Measurements from ENCODE around the gene ZNF200. TPM values are rescaled to one million over a fixed set of nuclear protein-coding genes. Genes with fewer than 3 reads are reported as not detected.

The ZNF200 gene, protein sequence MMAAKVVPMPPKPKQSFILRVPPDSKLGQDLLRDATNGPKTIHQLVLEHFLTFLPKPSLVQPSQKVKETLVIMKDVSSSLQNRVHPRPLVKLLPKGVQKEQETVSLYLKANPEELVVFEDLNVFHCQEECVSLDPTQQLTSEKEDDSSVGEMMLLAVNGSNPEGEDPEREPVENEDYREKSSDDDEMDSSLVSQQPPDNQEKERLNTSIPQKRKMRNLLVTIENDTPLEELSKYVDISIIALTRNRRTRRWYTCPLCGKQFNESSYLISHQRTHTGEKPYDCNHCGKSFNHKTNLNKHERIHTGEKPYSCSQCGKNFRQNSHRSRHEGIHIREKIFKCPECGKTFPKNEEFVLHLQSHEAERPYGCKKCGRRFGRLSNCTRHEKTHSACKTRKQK
- polyA plus RNA-seq = 10.8 TPM
- long read RNA-seq, donor 1, full-length matches to known transcripts = 4 of 4 reads
- long read RNA-seq, donor 1, partial matches to known transcripts = 0 of 4 reads
- long read RNA-seq, donor 1, other reads (novel, unspliced or antisense) = 0 of 4 reads
- long read RNA-seq, donor 2, full-length matches to known transcripts = 13 of 13 reads
- long read RNA-seq, donor 2, partial matches to known transcripts = 0 of 13 reads
- long read RNA-seq, donor 2, other reads (novel, unspliced or antisense) = 0 of 13 reads
- long read RNA-seq, donor 3 = 0 reads
- long read RNA-seq, donor 4, full-length matches to known transcripts = 3 of 3 reads
- long read RNA-seq, donor 4, partial matches to known transcripts = 0 of 3 reads
- long read RNA-seq, donor 4, other reads (novel, unspliced or antisense) = 0 of 3 reads
- long read RNA-seq, donor 5, full-length matches to known transcripts = 9 of 9 reads
- long read RNA-seq, donor 5, partial matches to known transcripts = 0 of 9 reads
- long read RNA-seq, donor 5, other reads (novel, unspliced or antisense) = 0 of 9 reads
- long read RNA-seq, donor 6, full-length matches to known transcripts = 11 of 11 reads
- long read RNA-seq, donor 6, partial matches to known transcripts = 0 of 11 reads
- long read RNA-seq, donor 6, other reads (novel, unspliced or antisense) = 0 of 11 reads
- long read RNA-seq, donor 7, full-length matches to known transcripts = 4 of 4 reads
- long read RNA-seq, donor 7, partial matches to known transcripts = 0 of 4 reads
- long read RNA-seq, donor 7, other reads (novel, unspliced or antisense) = 0 of 4 reads
- long read RNA-seq, donor 8, full-length matches to known transcripts = 12 of 12 reads
- long read RNA-seq, donor 8, partial matches to known transcripts = 0 of 12 reads
- long read RNA-seq, donor 8, other reads (novel, unspliced or antisense) = 0 of 12 reads
- long read RNA-seq, donor 9, full-length matches to known transcripts = 4 of 4 reads
- long read RNA-seq, donor 9, partial matches to known transcripts = 0 of 4 reads
- long read RNA-seq, donor 9, other reads (novel, unspliced or antisense) = 0 of 4 reads
- long read RNA-seq, donor 10, full-length matches to known transcripts = 17 of 17 reads
- long read RNA-seq, donor 10, partial matches to known transcripts = 0 of 17 reads
- long read RNA-seq, donor 10, other reads (novel, unspliced or antisense) = 0 of 17 reads
- long read RNA-seq, donor 11, full-length matches to known transcripts = 4 of 4 reads
- long read RNA-seq, donor 11, partial matches to known transcripts = 0 of 4 reads
- long read RNA-seq, donor 11, other reads (novel, unspliced or antisense) = 0 of 4 reads

DNA sequence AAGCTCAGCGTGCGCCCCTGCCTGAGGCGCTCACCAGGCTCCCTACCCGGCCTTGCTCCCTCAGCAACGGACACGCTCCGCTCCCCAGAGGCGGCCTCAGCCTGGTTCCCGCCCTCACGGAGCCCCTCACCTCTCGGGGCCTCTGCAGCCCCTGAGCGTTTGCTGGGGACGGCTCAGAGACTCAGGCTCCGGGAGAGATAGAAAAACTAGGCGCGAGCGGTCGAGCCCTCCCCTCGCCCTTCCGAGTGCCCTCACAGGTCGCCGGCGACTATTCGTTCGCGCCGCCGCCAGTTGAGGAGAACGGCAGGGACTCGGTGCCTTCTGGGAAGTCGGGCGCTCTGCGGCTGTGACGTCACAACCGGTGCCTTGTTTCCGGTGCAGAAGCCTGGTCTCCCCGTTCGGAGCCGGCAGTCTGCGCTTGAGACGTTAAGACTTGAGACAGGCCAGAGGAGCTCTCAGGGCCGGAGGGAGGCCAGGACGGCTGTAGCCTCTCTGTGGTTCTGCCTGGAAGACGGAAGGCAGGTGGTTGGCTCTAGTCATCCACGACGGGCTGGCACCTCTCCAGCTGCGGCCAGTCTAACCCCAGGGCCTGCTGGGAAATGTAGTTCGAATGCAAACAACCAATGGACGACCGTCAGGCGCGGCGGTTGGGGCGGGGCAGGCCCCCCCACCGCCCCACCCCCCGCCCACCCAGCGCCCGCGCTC lies at the start of gene ZNF200:
ZNF200 (minus strand) TSS at position 302 of the 705 bp plus-strand sequence. CDS start 1,403 bp downstream, outside the sequence.
- peaks cover 5% of the 10 kb centered on the region for H3K4me1 ChIP-seq (ENCODE audit: control insufficient read depth, insufficient read depth, low read length)
- H3K4me3 ChIP-seq (ENCODE audit: low read length) = peak within 1 kb of the TSS; percentile 73
- peaks cover 31% of the 10 kb centered on the region for H3K36me3 ChIP-seq (ENCODE audit: control insufficient read depth, insufficient read depth, low read length)
- peak; percentile 95 to 98 for DNase-seq
- no peaks in the 10 kb centered on the region for H3K27me3 ChIP-seq (ENCODE audit: control insufficient read depth, insufficient read depth, low read length)
- H3K27ac ChIP-seq (ENCODE audit: low read length) = peak within 1 kb of the TSS; percentile 87
- WGBS (ENCODE audit: insufficient coverage, low lambda C conversion rate) = no CpG with 5 or more reads among the region's 59 CpGs
- H3K9me3 ChIP-seq (ENCODE audit: control insufficient read depth, low read depth, low read length) = peaks cover 3% of the 10 kb centered on the region

DNA sequence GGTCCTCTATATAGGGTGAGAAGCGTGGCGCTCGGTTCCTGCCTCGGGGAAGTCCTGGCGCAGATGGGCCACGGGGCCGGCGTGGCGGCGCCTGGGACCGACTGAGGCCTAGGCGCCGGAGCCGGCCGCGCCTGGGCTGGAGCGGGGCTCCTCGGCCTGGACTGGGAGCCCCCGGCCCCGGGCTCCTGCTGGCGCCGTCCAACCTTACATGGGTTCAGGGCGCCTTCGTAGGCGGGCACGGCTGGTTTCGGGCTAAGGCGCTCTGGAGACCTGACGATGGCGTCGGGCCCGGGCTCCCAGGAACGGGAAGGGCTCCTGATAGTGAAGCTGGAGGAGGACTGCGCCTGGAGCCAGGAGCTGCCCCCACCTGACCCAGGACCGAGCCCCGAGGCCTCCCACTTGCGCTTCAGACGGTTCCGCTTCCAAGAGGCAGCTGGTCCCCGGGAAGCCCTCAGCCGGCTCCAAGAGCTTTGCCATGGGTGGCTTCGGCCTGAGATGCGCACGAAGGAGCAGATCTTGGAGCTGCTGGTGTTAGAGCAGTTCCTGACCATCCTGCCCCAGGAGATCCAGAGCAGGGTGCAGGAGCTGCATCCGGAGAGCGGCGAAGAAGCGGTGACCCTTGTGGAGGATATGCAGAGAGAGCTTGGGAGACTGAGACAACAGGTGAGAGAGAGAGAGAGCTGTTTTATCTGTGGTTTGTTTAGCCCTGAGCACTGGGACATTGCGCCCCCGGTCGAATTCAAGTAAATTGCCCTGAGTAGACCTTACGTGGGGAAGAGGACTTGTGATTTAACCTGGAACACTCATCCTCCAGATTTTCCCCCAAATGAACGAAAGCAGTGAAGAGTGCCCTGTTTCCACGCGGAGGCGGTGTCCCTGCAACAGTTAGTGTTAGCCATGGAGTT lies 48.8 kb upstream of the ZNF200 start:
- no CpG with 5 or more reads among the region's 56 CpGs for WGBS (ENCODE audit: insufficient coverage, low lambda C conversion rate)
- Histone ChIP-seq H3K36me3 (ENCODE audit: control insufficient read depth, insufficient read depth, low read length) (peaks cover 30% of the 10 kb centered on the region), H3K4me1 (ENCODE audit: control insufficient read depth, insufficient read depth, low read length) (peaks cover 3% of the 10 kb centered on the region), H3K27ac (ENCODE audit: low read length) (peak overlapping the region; percentile 99), H3K27me3 (ENCODE audit: control insufficient read depth, insufficient read depth, low read length) (no peaks in the 10 kb centered on the region), H3K9me3 (ENCODE audit: control insufficient read depth, low read depth, low read length) (peaks cover 22% of the 10 kb centered on the region), H3K4me3 (ENCODE audit: low read length) (peak overlapping the region; percentile 90)
- no peak for DNase-seq

DNA sequence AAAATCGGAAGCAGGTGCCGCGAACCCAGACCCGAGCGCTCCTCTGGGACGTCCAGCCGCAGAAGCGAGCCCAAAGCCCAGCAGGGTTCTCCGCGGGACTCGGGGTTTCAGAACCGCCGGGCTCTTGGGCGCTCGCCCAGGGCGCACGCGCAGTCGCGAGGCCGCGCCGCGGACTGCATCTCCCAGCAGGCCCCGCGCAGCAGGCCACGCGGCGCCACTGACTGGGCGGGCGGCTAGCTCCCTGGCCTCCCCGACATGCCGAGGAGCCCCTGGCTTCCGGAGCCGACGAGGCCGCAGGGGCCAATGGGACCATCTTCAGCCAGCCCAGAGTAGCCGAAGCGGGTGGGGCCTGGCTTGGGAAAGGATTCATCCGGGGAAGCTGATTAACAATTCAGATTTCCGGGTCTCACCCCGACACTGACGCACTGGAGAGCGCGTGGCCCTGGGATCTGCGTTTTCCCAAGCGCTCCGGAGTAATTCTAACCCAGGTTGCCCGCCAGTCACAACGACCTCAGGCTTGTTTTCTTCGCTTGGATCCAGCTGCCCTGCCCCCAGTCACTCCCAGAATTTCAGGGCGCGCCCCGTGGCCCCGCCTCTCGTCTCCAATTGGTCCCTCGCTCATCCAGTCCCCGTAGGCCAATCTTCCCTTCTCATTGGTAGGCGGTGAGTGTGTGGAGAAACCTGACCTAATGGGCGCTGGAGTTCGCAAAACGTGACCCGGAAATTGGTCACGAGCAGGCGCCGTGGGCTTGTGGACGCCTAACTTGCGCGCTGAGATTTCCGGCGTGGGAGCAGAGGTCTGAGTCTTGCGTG lies 48.0 kb upstream of the ZNF200 start, which contains the start of gene ZNF263:
ZNF263 (plus strand) TSS at position 762 of the 813 bp plus-strand sequence. CDS start 328 bp downstream, outside the sequence.
- Histone ChIP-seq H3K9me3 (ENCODE audit: control insufficient read depth, low read depth, low read length) (peaks cover 14% of the 10 kb centered on the region), H3K27me3 (ENCODE audit: control insufficient read depth, insufficient read depth, low read length) (no peaks in the 10 kb centered on the region), H3K4me1 (ENCODE audit: control insufficient read depth, insufficient read depth, low read length) (peaks cover 3% of the 10 kb centered on the region), H3K36me3 (ENCODE audit: control insufficient read depth, insufficient read depth, low read length) (peaks cover 24% of the 10 kb centered on the region), H3K27ac (ENCODE audit: low read length) (peak within 1 kb of the TSS; percentile 99), H3K4me3 (ENCODE audit: low read length) (peak within 1 kb of the TSS; percentile 90)
- no CpG with 5 or more reads among the region's 72 CpGs for WGBS (ENCODE audit: insufficient coverage, low lambda C conversion rate)
- DNase-seq = peak; percentile 97 to 99

DNA sequence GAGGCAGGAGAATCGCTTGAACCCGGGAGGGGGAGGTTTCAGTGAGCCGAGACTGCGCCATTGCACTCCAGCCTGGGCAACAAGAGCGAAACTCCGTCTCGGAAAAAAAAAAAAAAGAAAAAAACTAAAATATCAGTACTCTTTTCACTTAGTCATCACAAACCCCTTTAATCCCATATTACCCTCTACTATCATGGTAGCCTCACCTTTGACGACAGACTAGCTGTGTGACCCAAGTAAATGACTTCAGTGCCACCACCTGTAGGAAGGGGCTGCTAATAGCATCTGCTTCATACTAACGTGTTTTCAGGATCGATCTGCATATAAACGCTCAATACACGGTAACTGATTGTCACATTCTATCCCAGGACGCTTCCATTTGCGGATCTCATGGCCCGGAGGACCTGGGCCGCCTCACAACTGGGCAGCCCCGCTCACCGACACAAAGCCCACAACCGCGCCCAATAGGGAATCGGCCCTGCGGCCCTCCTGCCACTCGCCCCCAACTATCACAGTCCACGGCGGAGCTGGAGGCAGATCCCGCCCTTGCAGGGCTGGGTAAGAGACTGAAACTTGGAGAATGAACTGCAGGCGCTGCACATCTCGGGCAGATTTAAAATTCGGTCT lies 47.3 kb upstream of the ZNF200 start:
- H3K36me3 ChIP-seq (ENCODE audit: control insufficient read depth, insufficient read depth, low read length) = peaks cover 21% of the 10 kb centered on the region
- DNase-seq = no peak
- peaks cover 3% of the 10 kb centered on the region for H3K4me1 ChIP-seq (ENCODE audit: control insufficient read depth, insufficient read depth, low read length)
- peak overlapping the region; percentile 99 for H3K27ac ChIP-seq (ENCODE audit: low read length)
- H3K4me3 ChIP-seq (ENCODE audit: low read length) = peak overlapping the region; percentile 90
- peaks cover 8% of the 10 kb centered on the region for H3K9me3 ChIP-seq (ENCODE audit: control insufficient read depth, low read depth, low read length)
- WGBS (ENCODE audit: insufficient coverage, low lambda C conversion rate) = no CpG with 5 or more reads among the region's 29 CpGs
- no peaks in the 10 kb centered on the region for H3K27me3 ChIP-seq (ENCODE audit: control insufficient read depth, insufficient read depth, low read length)

DNA sequence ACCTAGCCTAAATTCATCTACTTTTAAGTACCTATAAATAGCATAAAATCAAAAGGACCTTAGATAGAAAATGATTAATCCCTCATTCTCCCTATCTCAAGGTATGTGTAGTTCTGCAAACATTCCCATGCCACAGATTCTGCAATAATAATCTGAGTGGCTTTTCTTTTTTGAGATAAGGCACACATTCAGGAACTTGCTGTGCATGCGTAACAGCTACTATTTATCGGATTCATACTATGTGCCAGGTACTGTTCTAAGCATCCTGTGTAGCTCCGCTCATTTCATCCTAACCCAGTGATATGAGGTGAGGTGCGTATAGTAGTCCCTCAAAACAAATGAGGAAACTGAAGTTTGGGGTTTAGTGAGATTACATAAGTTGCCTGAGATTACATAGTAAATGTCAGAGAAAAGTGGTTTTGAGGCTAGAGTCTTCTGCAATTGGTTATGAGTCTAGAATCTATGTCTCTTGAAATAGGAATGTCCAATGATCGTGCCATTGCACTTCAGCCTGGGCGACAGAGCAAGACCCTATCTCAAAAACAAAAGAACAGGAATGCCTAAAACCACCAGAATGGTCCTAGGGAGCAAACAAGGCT lies 46.4 kb upstream of the ZNF200 start:
- H3K4me1 ChIP-seq (ENCODE audit: control insufficient read depth, insufficient read depth, low read length) = peaks cover 3% of the 10 kb centered on the region
- H3K27me3 ChIP-seq (ENCODE audit: control insufficient read depth, insufficient read depth, low read length) = peaks cover 6% of the 10 kb centered on the region

DNA sequence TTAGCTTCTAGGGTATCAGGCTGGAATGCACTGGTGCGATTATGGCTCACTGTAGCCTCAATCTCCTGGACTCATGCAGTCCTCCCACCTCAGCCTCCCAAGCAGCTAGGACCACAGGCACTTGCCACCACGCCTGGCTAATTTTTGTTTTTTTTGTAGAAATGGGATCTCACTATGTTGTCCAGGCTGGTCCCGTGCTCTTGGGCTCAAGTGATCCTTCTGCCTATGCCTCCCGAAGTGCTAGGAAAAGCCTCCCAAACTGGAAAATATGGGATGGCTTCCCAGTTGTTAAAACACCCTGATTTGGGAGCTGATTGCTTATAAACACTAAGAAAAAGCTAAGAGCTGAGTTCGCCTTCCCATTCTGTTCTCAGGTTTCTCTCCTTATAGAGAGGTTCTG lies 41.7 kb upstream of the ZNF200 start:
- Histone ChIP-seq H3K4me1 (ENCODE audit: control insufficient read depth, insufficient read depth, low read length) (no peaks in the 10 kb centered on the region), H3K27me3 (ENCODE audit: control insufficient read depth, insufficient read depth, low read length) (peaks cover 15% of the 10 kb centered on the region), H3K36me3 (ENCODE audit: control insufficient read depth, insufficient read depth, low read length) (no peaks in the 10 kb centered on the region), H3K9me3 (ENCODE audit: control insufficient read depth, low read depth, low read length) (no peaks in the 10 kb centered on the region), H3K4me3 (ENCODE audit: low read length) (no peak overlapping the region), H3K27ac (ENCODE audit: low read length) (no peak overlapping the region)
- WGBS (ENCODE audit: insufficient coverage, low lambda C conversion rate) = 100% methylated on average over 1 of the region's 5 CpGs
- DNase-seq = no peak

More for the DNA sequence above, 46.4 kb upstream of the ZNF200 start:
- Histone ChIP-seq H3K36me3 (ENCODE audit: control insufficient read depth, insufficient read depth, low read length) (peaks cover 15% of the 10 kb centered on the region), H3K9me3 (ENCODE audit: control insufficient read depth, low read depth, low read length) (peaks cover 5% of the 10 kb centered on the region), H3K4me3 (ENCODE audit: low read length) (no peak overlapping the region), H3K27ac (ENCODE audit: low read length) (no peak overlapping the region)
- no peak for DNase-seq
- no CpG with 5 or more reads among the region's 6 CpGs for WGBS (ENCODE audit: insufficient coverage, low lambda C conversion rate)

DNA sequence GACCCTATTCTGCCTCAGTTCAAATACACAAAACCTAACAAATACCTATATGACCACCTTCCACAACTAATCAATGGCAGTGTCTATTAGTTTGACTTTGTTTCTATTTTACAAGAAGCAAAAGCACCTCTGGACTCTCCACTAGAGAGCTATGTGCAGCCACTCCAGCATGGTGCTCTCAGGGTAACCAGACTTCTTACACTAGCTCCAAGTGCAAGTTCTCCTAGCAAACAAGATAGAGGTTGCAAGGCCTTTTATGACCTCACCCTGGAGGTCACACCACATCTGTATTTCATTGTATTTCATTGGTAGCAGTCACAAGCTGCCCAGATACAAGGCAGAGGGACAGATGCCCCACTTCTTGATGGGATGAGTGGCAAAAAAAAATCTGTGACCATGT lies 40.0 kb upstream of the ZNF200 start:
- Histone ChIP-seq H3K27ac (ENCODE audit: low read length) (no peak overlapping the region), H3K4me3 (ENCODE audit: low read length) (no peak overlapping the region), H3K4me1 (ENCODE audit: control insufficient read depth, insufficient read depth, low read length) (no peaks in the 10 kb centered on the region), H3K36me3 (ENCODE audit: control insufficient read depth, insufficient read depth, low read length) (no peaks in the 10 kb centered on the region), H3K9me3 (ENCODE audit: control insufficient read depth, low read depth, low read length) (no peaks in the 10 kb centered on the region), H3K27me3 (ENCODE audit: control insufficient read depth, insufficient read depth, low read length) (peaks cover 15% of the 10 kb centered on the region)
- DNase-seq = no peak

Data from large intestine (tissue), 12 donors.